HepG2 (cell line): ENCODE results near the gene PCNX4. TPM values are rescaled to one million over a fixed set of nuclear protein-coding genes. Genes with fewer than 3 reads are reported as not detected.

Source experiments
- ASH2L ChIP-seq: fragments of 300-600, 200-600 bp; sonication (generic); IDR thresholded peaks from 2 replicates; pipeline ENCODE4 v1.7.0; 2017; ENCODE audit warnings: low read depth, mild to moderate bottlenecking, moderate library complexity, mixed read lengths, low read length; ENCODE audit not compliant: insufficient read length
- FOXK2 ChIP-seq: fragments of 450-650 bp; IDR thresholded peaks from 2 replicates; pipeline ENCODE4 v1.6.1; 2016
- NFYB ChIP-seq: sonication (generic); formaldehyde crosslinking; IDR thresholded peaks from 2 replicates; pipeline ENCODE4 v1.4.0; 2020; ENCODE audit warnings: missing genetic modification reagents
- NR1H2 ChIP-seq: sonication (generic); formaldehyde crosslinking; IDR thresholded peaks from 2 replicates; pipeline ENCODE4 v1.8.1; 2022; ENCODE audit warnings: low read depth, missing genetic modification reagents, borderline replicate concordance
- REL ChIP-seq: sonication (generic); formaldehyde crosslinking; conservative IDR thresholded peaks from 2 replicates; pipeline ENCODE4 v1.8.0; 2022; ENCODE audit warnings: mild to moderate bottlenecking, missing genetic modification reagents, moderate library complexity
- REST ChIP-seq, 2 experiments: IDR thresholded peaks; 2 replicates each; pipeline ENCODE4 v1.6.1; 2011 to 2012; ENCODE audit warnings: low read length in 2 of 2, borderline replicate concordance in 1 of 2, low read depth in 1 of 2, mild to moderate bottlenecking in 1 of 2, moderate library complexity in 1 of 2
- SP1 ChIP-seq, 2 experiments: fragments of 450-650 bp in 1 of 2; sonication (generic) in 1 of 2; formaldehyde crosslinking in 1 of 2; IDR thresholded peaks; 2 replicates each; pipeline versions ENCODE4 v1.4.0 to v1.6.1; 2016 to 2020; ENCODE audit warnings: missing genetic modification reagents in 1 of 2
- THAP11 ChIP-seq: IDR thresholded peaks from 2 replicates; pipeline ENCODE4 v1.6.1; 2016; ENCODE audit warnings: missing biosample characterization, missing genetic modification reagents
- THYN1 ChIP-seq: sonication (generic); formaldehyde crosslinking; IDR thresholded peaks from 2 replicates; pipeline ENCODE4 v1.8.1; 2023; ENCODE audit warnings: low read depth, mild to moderate bottlenecking, moderate library complexity, missing genetic modification reagents, borderline replicate concordance
- ZBTB8A ChIP-seq: sonication (generic); formaldehyde crosslinking; IDR thresholded peaks from 2 replicates; pipeline ENCODE4 v1.4.0; 2020; ENCODE audit warnings: mild to moderate bottlenecking, low read depth, missing genetic modification reagents, borderline replicate concordance
- ZNF644 ChIP-seq: IDR thresholded peaks from 2 replicates; pipeline ENCODE4 v1.6.1; 2016; ENCODE audit warnings: low read depth
- polyA plus RNA-seq, 8 experiments: library from polyadenylated mRNA; depleted of rRNA in 3 of 8; stranded (reverse) in 7 of 8; unstranded in 1 of 8; fragments of >200 nt; fragmentation: Illumina TruSeq in 4 of 8; extraction: Trizol in 4 of 8; gene quantifications; 2 replicates each; pipeline versions ENCODE4 v1.2.1 to v1.2.3, GENCODE V29; 2011 to 2016; ENCODE audit warnings: low read depth in 4 of 8, missing spikeins in 1 of 8, mixed read lengths in 1 of 8; ENCODE audit not compliant: insufficient read depth in 1 of 8
- total RNA-seq, 5 experiments: library from RNA; depleted of rRNA; stranded (reverse); fragments of >200 nt; fragmentation: Illumina TruSeq; extraction: Trizol; gene quantifications; 2 replicates each; pipeline ENCODE4 v1.2.3, GENCODE V29; 2016; ENCODE audit warnings: low read depth in 1 of 5
- TF ChIP-seq, protein P1 (sequence below): sonication (generic); formaldehyde crosslinking; IDR thresholded peaks from 2 replicates; pipeline ENCODE4 v1.9.0; 2021; ENCODE audit warnings: missing genetic modification reagents, borderline replicate concordance
- TF ChIP-seq, protein P2 (sequence below): IDR thresholded peaks from 2 replicates; pipeline ENCODE4 v1.6.1; 2016; ENCODE audit warnings: control low read depth
- TF ChIP-seq, protein P3 (sequence below): sonication (generic); formaldehyde crosslinking; IDR thresholded peaks from 2 replicates; pipeline ENCODE4 v1.4.0; 2020; ENCODE audit warnings: missing genetic modification reagents
- TF ChIP-seq, protein P4 (sequence below): sonication (generic); formaldehyde crosslinking; IDR thresholded peaks from 2 replicates; pipeline ENCODE4; 2020; ENCODE audit warnings: missing genetic modification reagents, mild to moderate bottlenecking, borderline replicate concordance

The PCNX4 gene
- total and polyA plus RNA-seq, 2 of the 13 experiments (the other 11 are each of a cell fraction or from before 2014, with no cell fraction given), result 28.6 to 43.0 TPM

GRCh38 chr14:60164712-60165546 lies 73.2 kb downstream of the PCNX4 start, which contains the start of gene DHRS7 (continued):
- TF ChIP-seq, protein P1, sequence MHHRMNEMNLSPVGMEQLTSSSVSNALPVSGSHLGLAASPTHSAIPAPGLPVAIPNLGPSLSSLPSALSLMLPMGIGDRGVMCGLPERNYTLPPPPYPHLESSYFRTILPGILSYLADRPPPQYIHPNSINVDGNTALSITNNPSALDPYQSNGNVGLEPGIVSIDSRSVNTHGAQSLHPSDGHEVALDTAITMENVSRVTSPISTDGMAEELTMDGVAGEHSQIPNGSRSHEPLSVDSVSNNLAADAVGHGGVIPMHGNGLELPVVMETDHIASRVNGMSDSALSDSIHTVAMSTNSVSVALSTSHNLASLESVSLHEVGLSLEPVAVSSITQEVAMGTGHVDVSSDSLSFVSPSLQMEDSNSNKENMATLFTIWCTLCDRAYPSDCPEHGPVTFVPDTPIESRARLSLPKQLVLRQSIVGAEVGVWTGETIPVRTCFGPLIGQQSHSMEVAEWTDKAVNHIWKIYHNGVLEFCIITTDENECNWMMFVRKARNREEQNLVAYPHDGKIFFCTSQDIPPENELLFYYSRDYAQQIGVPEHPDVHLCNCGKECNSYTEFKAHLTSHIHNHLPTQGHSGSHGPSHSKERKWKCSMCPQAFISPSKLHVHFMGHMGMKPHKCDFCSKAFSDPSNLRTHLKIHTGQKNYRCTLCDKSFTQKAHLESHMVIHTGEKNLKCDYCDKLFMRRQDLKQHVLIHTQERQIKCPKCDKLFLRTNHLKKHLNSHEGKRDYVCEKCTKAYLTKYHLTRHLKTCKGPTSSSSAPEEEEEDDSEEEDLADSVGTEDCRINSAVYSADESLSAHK (CRISPR knock-in tag), result no peak
- TF ChIP-seq, protein P2, sequence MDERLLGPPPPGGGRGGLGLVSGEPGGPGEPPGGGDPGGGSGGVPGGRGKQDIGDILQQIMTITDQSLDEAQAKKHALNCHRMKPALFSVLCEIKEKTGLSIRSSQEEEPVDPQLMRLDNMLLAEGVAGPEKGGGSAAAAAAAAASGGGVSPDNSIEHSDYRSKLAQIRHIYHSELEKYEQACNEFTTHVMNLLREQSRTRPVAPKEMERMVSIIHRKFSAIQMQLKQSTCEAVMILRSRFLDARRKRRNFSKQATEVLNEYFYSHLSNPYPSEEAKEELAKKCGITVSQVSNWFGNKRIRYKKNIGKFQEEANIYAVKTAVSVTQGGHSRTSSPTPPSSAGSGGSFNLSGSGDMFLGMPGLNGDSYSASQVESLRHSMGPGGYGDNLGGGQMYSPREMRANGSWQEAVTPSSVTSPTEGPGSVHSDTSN (CRISPR knock-in tag), result no peak
- TF ChIP-seq ZBTB8A (no peak), SP1 (IDR thresholded peaks at IDR 0.05) (no peak), SP1 (CRISPR knock-in tag; IDR thresholded peaks at IDR 0.05) (0 out of 2 replicates have a peak, but pooled peaks have one; percentile 37), REL (CRISPR knock-in tag) (no peak), ASH2L (peak; percentile 57), THAP11 (CRISPR knock-in tag) (peak; percentile 59; the same call in 1 of the 2 replicates), FOXK2 (no peak), NFYB (CRISPR knock-in tag) (no peak; the same call in 1 of the 2 replicates), THYN1 (CRISPR knock-in tag) (no peak), NR1H2 (CRISPR knock-in tag) (no peak), ZNF644 (CRISPR knock-in tag) (no peak), REST (IDR thresholded peaks at IDR 0.05; ENCODE audit: borderline replicate concordance in 1 of 2, low read depth in 1 of 2, low read length in 2 of 2) (no peak)
- TF ChIP-seq, protein P3, sequence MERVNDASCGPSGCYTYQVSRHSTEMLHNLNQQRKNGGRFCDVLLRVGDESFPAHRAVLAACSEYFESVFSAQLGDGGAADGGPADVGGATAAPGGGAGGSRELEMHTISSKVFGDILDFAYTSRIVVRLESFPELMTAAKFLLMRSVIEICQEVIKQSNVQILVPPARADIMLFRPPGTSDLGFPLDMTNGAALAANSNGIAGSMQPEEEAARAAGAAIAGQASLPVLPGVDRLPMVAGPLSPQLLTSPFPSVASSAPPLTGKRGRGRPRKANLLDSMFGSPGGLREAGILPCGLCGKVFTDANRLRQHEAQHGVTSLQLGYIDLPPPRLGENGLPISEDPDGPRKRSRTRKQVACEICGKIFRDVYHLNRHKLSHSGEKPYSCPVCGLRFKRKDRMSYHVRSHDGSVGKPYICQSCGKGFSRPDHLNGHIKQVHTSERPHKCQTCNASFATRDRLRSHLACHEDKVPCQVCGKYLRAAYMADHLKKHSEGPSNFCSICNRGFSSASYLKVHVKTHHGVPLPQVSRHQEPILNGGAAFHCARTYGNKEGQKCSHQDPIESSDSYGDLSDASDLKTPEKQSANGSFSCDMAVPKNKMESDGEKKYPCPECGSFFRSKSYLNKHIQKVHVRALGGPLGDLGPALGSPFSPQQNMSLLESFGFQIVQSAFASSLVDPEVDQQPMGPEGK (CRISPR knock-in tag), result peak; percentile 29; the same call in 1 of the 2 replicates
- TF ChIP-seq, protein P4, sequence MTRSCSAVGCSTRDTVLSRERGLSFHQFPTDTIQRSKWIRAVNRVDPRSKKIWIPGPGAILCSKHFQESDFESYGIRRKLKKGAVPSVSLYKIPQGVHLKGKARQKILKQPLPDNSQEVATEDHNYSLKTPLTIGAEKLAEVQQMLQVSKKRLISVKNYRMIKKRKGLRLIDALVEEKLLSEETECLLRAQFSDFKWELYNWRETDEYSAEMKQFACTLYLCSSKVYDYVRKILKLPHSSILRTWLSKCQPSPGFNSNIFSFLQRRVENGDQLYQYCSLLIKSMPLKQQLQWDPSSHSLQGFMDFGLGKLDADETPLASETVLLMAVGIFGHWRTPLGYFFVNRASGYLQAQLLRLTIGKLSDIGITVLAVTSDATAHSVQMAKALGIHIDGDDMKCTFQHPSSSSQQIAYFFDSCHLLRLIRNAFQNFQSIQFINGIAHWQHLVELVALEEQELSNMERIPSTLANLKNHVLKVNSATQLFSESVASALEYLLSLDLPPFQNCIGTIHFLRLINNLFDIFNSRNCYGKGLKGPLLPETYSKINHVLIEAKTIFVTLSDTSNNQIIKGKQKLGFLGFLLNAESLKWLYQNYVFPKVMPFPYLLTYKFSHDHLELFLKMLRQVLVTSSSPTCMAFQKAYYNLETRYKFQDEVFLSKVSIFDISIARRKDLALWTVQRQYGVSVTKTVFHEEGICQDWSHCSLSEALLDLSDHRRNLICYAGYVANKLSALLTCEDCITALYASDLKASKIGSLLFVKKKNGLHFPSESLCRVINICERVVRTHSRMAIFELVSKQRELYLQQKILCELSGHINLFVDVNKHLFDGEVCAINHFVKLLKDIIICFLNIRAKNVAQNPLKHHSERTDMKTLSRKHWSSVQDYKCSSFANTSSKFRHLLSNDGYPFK, result peak; percentile 54; the same call in 1 of the 2 replicates
